Stimulated activated CD8-positive, alpha-beta memory T cell treated with anti-CD3 and anti-CD28 coated beads, Interleukin-12 subunit alpha, Interleukin-12 subunit beta, amount 100 ng/mL, for 4 hours (primary cell): Measurements from ENCODE around the gene NFIA.

Experiments used
- DNase-seq: peaks from one replicate; pipeline ENCODE4 v3.0.0-alpha.2; 2020; ENCODE audit warnings: low read depth

NFIA gene

DNA sequence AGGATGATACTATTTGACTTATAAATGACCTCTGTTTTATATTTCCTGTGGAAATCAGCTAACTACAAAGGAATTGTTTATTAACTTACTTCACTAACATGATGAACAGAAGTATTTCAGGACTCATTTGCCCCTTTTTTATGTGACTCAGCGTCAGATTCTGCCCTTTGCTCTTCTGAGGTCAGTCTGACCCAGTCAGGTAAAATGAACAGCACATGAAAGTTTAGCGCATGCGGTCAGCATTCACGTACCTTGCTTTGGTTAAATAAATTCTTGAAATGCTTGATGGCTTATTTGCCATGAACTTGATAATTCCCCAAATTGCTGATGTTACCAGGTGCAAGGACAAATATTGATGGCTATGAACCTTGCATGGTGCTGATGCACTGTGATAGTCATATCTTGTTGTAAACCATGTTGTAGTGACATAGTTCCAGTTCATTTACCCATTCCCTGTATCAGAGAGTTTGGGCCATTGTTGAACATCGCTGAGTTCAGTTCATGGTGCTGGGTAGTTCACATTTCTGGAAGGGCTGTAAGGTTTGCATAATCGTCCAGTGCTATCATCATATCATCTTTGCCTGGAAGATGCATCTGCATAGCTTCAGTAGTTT, 133.4 kb downstream of the NFIA start:
- DNase-seq, result no peak

DNA sequence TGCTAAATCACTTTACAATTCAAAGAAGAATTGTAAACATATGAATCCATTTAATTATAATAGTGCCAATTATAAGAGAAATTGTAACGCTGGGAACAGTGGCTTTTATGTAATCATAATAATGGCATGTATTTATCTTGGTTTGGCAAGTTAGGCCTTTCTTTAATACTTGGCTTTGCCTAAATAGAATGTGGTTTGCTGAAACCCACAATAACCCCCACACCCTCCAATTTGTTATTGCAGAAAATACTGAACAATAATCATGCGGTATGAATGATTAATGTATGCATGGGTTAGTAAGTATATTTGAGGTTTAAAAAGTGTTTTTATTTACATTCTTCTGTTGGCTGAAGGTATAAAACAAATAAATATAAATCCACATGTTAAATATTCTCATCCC, 138.2 kb downstream of the NFIA start:
- no peak for DNase-seq

DNA sequence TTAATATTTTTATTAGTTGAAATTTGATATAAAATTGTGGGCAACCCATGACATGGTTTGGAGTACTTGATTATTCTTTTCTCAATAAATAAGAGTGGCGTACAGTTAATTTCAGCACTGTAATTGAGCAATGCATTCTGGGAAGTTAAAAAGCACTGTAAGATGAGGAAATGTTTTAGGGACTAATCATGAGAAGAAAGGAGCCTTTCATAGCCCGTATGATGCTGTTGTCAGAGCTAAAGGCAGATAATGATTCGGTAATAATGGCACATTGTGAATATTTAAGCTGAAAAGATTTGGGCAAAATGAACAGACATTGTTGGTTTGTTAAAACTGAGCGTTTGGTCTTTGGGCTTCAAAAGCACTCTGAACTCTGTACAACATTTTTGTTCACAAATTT, 139.3 kb downstream of the NFIA start:
- DNase-seq, result no peak

DNA sequence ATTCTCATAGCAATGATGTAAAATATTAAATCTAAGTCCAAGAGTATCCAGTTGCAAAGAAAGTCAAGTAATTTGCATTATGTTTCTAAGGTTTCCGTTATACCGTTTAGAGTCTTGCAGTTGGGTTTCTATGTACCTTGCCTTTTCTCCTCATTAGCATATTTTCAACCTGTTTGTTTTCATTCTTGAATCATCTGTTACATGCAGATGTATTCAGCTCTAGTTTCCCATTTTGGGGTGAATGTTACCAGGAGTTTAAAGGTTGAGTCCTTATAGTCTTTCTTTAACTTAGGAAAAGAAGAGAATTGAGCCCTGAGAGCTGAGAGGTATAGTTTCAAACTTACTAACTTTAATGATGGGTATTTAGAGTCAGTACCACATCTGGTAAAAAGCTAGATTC, 139.9 kb downstream of the NFIA start:
- DNase-seq, result no peak

DNA sequence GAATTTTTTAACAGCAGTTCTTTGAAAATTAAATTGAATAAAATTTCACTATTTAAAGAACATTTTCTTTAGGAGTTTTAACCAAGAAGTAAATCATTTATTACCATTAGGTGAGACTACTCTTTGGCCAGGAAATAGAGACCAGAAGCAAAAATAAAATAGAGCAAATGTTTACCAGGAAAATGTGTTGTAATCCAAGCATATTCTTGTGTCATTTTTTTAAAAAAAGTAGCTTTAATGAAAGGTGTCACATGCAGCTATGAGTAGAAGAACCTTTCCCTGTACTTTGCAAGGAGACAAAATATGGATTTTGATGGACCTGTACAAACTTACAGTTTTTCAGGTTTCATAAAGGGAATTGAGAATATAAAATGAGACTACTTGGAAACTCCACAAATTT, 140.8 kb downstream of the NFIA start:
- DNase-seq, result no peak

DNA sequence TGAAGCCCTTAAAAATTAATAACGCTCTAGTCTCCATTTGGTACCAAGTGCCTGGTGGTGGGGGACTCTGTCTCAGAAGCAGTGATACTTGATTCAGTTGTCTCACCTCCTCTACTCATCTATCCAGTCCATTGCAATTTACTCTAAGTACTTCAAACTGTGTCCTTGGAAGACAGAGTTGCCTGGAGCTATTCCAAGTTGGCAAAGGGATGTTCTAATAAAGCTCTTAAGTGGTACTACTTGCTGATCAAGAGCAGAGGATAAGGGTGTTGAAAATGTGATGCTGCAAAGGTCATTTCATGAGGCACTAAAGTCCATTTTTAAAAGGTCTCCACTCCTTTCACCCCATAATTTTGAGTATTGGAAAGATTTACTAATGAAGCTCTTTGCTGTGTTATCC, 142.2 kb downstream of the NFIA start:
- no peak for DNase-seq

DNA sequence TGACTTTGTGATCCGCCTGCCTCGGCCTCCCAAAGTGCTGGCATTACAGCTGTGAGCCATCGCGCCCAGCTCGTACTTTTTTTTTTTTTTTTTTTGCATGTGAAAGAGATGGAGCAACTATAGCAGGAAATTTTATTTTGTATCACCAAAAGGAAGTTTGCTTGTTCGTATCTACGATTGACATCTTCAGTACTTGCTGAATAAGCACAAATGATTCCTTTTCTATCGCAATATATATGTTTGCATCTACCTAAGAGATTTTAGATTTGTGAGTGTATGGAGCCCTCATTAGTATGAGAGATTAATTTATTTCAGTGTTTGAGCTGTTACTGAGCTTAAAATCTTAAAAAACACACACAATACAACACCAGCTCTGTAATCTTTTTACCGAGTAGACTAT, 143.1 kb downstream of the NFIA start:
- no peak for DNase-seq

DNA sequence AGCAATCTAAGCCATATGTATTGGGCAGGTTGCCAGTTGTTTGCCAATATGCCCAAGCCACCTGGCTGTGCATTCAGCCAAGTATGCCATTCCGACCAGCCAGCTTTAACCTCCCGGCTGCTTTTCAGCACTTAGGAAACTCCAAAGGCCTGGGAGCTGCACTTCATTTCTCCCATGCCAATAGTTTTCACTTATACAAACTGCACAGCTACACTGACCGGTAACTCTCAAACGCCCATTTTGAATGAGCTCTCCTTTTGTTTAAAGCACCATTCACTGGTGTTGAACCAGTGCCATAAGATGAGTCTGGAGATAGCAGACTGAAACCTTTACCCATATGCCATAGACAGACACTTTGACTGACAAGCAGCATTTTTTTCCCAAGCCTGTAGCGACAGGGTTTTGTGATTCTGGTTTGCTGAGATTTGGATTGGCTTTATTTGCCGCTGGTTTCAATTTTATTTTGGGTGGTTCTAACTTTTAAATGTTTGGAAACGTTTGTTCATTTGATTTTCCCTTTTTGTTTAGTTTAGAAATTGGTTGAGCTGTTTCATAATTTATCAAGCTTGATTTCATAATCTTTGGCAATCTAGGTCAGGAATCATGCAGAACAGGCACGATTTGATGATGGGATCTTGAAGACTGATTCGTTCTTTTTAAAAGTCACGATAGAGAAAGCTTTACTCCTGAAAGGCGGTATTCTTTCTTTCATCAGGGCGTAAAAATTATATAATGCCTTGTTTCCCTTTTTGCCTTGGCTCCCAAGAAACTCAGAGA, 144.6 kb downstream of the NFIA start:
- no peak for DNase-seq

DNA sequence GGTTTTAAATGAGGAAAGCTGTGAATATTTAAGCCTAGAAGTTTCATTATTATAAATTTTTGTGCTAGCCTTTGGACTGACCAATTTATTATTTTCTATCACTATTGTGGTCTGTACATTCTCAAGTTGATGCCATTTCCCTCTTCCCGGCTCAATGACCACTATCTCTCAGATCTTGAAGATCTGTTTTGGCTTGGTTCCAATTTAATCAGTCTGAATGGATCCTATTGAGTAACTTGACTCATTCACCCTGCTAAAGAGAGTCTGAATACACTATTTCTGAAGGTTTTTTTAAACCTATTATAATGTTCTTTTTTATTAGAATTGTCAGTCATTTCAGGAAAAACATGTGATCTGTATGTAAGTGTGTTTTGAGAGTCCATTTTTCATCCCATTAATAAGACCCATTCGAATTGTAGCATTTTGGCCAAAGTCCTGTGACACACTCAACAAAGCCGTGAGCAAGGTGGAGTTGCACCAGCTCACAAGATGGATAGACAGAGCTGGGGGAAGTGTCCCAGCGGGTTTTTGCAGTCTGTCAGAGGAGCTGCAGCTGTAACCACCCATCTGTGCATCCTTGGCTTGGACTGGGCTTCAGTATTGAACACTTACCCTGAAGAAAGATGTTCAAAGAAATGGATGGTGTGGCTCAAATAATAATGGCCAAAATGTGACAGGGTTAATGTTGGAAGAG, 145.6 kb downstream of the NFIA start:
- no peak for DNase-seq

DNA sequence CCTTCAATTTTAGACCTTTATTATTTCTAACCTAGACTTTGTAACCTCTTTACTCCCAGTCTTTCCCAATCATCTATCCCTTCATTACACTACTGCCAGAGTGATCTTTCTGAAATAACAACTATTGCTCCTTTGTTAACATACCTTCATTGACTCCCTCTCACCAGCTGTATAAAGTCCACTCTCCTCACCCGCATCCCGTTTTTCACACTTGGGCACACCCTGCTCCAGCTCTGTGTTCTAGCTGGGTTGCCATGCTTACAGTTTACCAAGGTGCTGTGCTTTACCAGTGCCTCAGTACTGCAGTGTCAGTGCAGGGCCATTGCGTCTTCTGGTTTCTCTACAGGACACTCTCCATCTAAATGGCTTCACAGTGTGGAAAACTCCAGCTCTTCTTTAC, 148.2 kb downstream of the NFIA start:
- DNase-seq, result no peak

DNA sequence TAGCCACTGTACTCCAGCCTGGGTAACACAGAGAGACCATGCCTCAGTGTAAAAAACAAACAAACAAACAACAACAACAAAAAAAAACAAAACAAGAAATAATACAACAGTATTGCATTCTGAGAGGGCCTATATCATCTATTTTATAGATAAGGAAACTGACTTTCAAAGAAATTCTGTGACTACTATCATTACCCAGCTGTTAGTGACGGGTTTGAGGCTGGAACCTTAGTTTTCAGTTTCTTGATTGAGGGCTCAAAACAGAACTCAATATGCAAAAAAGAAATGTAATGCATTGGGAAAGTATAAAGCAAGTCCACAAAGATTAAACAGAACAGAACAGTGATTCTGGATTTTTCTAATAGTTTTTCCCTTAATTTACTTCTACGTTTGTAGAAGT, 149.4 kb downstream of the NFIA start:
- DNase-seq, result no peak

DNA sequence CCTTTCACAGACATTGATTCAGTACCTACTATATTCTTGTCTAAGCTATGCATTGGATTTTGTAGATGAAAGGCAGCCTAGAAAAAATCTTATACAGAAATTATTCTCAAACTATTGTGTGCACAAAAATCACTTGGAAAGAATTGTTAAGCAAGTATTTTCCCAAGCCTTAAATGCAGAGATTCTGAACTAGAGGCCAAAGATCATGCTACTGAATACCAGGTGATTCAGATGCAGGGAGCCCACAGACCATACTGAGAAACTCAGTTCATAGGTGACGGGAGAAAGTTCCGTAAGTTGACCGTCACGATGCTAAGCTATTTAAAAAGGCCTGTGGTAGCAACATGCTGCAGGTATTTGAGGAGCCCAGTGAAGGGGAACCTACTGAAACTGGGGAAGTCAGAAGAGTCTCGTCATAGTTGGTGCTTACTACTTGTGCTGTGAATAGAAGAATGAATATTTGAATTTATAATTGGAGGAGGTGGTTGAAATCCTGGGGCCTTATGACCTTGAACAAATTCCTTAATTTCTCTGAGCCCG, 150.8 kb downstream of the NFIA start:
- DNase-seq, result no peak

DNA sequence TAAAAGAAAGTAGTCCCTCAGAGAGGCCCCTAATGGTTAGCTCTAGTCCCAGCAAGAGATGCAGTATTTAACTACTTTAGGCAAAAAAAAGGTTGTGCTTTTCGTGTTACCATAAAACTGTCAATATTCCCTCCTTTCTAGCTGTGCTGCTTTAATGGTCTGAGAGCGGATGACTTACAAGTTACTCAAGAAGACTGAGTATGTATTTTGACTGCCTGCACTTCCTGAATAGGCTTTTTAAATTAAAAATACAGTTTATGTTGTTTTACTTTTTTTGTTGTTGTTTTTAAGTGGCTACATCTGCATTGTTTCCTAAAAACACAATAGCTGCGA, 152.2 kb downstream of the NFIA start:
- no peak for DNase-seq

DNA sequence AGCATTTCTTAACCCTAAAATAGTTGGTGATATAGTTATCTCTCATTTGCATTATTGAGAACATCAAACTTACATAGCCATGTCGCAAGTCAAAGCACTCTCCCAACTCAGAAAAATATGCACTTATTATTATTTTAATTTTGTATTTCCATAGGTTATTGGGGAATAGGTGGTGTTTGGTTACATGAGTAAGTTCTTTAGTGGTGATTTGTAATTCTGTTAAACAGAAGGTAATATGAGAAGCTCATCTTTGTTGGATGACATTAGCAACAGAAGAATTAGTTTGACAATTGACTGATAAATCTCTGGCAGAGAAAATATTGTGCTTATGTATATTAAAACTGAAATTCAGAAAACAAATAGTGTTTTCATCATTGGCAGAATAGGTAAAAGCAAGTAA, 154.8 kb downstream of the NFIA start:
- DNase-seq, result no peak

DNA sequence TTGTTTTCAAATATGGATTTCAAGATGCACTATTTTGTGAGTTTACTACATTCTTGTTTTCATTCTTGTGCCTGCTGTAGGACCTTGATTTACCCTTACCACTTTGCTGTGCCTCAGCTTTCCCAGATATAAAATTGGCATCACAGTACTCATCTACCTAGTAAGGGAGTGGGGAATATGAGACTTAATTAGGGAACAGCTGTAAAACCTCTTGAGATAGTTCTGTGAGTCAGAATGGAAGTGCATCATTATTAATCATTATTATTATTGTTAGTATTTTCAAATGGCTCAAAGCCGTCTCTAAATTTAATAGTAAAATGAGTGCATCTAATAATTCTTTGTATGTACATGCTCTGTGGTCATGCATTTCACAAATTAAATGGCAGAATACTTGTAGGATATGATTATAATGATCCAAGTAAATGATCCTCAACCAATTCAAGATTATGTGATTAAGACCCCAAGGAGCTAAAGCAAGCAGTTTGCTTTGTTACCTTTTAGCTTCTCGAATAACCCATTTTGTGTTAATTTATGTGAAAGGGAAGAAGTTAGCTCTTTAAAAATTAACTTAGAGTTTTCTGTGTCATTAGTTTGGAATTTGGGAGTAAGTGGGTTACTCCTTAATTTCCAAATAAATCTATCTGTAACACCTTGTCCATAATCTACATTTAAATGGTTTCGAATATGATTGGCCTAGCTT, 155.4 kb downstream of the NFIA start:
- DNase-seq, result no peak

DNA sequence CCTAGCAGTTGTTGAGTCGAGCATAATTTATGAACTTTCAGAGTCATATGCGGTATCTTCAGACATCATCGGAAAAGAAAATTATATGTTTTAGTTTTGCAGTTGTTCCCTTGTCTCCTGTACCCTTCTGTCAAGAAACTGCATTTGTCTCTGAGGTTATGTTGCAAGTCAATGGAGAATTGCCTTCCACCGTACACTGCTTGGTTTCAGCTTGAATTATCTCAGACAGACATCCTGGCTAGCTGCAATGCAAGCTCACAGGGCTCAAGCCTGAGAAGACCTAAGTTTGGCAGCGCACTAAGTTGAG, 156.0 kb downstream of the NFIA start:
- no peak for DNase-seq

DNA sequence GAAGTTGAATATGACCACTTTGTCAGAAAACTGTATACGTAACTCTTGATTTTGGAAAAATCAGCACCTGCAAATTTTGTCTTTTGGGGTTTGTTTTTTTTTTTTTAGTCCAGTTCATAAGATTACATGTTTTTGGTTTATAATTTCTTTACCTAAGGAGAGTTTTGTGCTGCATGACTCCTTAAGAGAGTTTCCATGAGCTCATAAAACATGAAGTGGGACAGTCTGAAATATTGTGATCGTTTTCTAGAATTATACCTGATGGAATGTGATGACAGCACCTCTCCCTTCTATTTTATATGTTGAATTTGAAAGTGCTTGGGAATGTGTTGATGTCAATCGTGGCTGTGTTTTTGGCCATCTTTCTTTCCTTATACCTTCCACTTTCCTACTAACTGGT, 158.5 kb downstream of the NFIA start:
- no peak for DNase-seq

DNA sequence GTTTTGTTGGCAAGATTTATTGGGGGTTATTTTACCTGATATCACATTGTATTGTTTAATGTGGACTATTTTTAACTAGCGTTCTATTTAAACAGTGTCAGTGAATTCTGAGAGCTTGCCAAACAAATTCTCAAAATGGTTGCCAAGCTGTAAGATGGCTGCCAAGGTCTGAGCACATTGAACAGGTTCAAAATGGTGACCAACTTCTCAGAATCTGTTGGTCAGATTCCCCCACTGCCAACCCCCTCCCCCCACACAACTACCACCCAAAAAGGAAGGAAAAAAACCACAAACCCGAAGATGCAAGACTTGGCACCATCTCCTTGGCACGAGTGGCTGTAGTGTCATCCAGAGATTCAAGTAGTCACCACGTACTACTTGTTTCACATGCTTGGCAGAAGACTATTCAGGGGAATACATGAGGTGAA, 159.1 kb downstream of the NFIA start:
- DNase-seq, result no peak

DNA sequence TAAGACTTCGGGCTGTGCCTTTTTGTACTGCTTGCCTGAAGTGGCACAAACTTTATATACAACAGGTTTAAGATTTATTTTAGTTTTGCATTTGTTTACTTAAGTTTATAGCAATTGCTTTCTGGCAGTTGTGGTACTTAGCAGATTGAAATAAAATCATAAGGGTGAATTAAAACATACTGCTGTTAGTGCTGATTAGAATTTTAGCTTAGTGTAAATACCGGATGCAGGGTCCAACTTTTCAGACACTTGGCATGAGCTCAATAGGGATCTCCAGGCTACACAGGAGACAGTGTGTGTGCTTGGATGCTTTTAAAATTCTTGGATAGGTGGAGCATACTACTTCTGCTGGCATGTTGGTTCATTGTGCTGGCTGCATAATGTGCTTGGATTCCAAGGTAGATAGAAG, 159.6 kb downstream of the NFIA start:
- DNase-seq, result no peak

DNA sequence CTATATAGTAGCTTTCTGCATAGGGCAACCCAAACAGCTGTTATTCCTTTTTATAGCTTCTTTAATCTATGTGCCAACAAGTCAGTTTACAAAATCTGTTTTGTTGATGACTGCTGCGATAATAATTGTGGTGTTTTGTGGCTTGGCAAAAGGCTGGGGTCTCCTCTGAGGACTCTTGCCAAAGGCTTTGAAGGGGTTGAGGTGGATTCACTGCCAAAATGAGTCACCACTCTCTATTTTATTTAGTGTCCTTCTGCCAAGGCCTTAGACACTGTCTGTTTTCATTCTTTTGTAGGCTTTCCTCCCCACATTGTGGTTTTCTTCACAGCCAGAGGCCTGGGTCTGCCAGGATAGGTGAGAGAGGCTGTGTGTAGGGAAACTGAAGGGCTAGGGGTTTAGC, 161.8 kb downstream of the NFIA start:
- no peak for DNase-seq

DNA sequence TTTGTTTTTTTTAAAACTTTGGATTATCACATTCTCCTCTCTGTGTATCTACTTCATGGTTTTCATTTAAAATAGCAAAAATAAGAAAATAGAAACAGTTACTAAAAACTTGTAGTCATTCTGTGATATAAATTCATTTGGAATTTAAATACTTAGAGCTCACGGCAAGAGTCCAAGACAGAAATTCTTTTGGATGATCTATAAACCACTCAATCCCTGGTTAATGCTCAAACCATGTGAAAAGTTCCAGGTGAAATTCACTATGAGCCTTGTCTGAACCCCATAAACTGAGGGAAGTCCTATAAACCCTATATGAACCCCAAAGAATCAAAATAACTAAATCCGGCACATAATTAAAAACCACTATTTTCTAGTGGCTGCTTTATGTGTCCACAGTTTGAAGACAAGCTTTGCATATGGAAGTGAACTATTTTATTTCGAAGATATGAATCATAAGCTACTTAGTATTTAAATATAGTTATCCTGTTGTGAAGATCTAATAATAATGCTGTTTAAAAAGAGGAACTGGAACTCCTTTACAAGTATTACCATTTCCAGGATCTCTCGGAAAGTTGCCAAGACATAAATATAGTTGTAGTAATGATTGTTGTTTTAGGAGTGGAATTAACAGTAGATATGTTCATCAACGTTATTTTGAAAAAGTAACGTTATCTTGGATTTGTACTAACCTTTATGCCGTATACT, 163.5 kb downstream of the NFIA start:
- no peak for DNase-seq
